Psoas muscle (tissue), 8 donors: ENCODE results near the gene CA11. TPM values are rescaled to one million over a fixed set of nuclear protein-coding genes. Genes with fewer than 3 reads are reported as not detected.

Experiments
- ATAC-seq, 4 donors: fragments of 200-7000 bp; cut with Tn5 transposase; one replicate each; pipeline ENCODE4 v1.9.1; 2020; ENCODE audit warnings: moderate library complexity in 3 of 4, mild to moderate bottlenecking in 2 of 4
- DNase-seq, 2 donors: peaks; one replicate each; pipeline ENCODE4 v3.0.0-alpha.2; 2020
- H3K27ac ChIP-seq: fragments of 200-600 bp; one replicate; pipeline ENCODE4 v1.8.0; 2022
- H3K27me3 ChIP-seq, 3 donors: fragments of 200-600 bp in 1 of 3; one replicate each; pipeline versions ENCODE4 v1.6.1 to v1.8.0; 2013 to 2022; ENCODE audit warnings: low read length in 2 of 3, mild to moderate bottlenecking in 2 of 3, moderate library complexity in 1 of 3; ENCODE audit not compliant: insufficient read depth in 3 of 3
- H3K36me3 ChIP-seq, 2 donors: fragments of 200-600 bp in 1 of 2; one replicate each; pipeline versions ENCODE4 v1.6.1 to v1.8.0; 2013 to 2022; ENCODE audit warnings: low read depth in 1 of 2, mild to moderate bottlenecking in 1 of 2, moderate library complexity in 1 of 2; ENCODE audit not compliant: insufficient read depth in 1 of 2
- H3K4me1 ChIP-seq: fragments of 200-600 bp; one replicate; pipeline ENCODE4 v1.8.0; 2022
- H3K4me3 ChIP-seq: fragments of 200-600 bp; one replicate; pipeline ENCODE4 v1.8.0; 2022; ENCODE audit warnings: mild to moderate bottlenecking
- H3K9me3 ChIP-seq: fragments of 200-600 bp; one replicate; pipeline ENCODE4 v1.8.0; 2022
- CTCF ChIP-seq: fragments of 200-600 bp; IDR thresholded peaks from one replicate; pipeline ENCODE4 v1.8.0; 2022; ENCODE audit warnings: antibody characterized with exemption
- WGBS, 3 donors: extraction: QIAGEN DNeasy Blood & Tissue Kit; methylation state at CpG; one replicate each; pipeline versions ENCODE4 v1.1.6 to v1.1.7; 2013; 5-methylcytosine and 5-hydroxymethylcytosine counted together
- intact Hi-C, 2 donors: fragments of 100-400 bp; cut with DNase I; formaldehyde crosslinking; loops; one replicate each; pipeline versions ENCODE4 v1.11.0 to v1.14.2; 2022
- polyA plus RNA-seq, 3 donors: library from polyadenylated mRNA; stranded (reverse); fragments of 200-250 nt; gene quantifications; one replicate each; pipeline ENCODE4 v1.2.3, GENCODE V29; 2013
- total RNA-seq, 4 donors: library from RNA; stranded (reverse); fragmentation: NEBNext Ultra II Directional in 2 of 4; extraction: Animal tissue kit (Norgen Biotek cat#: 25700) in 2 of 4; gene quantifications; one replicate each; pipeline versions ENCODE4 v1.2.1 to v1.2.4, GENCODE V29; 2021 to 2023
- donor health status: healthy with polysubstance abuse.
- donor health status: DM: no; HTN: no; CAD: no; lungs with moderate emphysema.
- donor health status: Bipolar disorder and iron deficiency.
- donor health status: healthy.
- donor health status: DM: yes; HTN: yes; CAD: no.
- donor health status: DM: no; HTN: no; CAD: no.
- donor health status: DM: no; HTN: no; CAD: no.
- donor health status: DM: yes; HTN: yes; CAD: no.

The CA11 gene
- total and polyA plus RNA-seq, 7 donors = 2.3 to 10.6 (median 8.6) TPM

- Histone ChIP-seq H3K4me1 (peaks cover 23% of the 10 kb centered on the region), H3K27ac (no peak overlapping the region), H3K4me3 (no peak overlapping the region), H3K36me3 (no peaks in the 10 kb centered on the region), H3K9me3 (no peaks in the 10 kb centered on the region), H3K27me3 (no peaks in the 10 kb centered on the region)
- ATAC-seq = no peak
- intact Hi-C loops = no loop called here
- no peak for TF ChIP-seq CTCF
- no peak for DNase-seq
- WGBS, 3 donors = 89 to 91% (median 90%) methylated on average over 5 of the region's 5 CpGs
These were observed 3.1 kb downstream of the CA11 start for GRCh38 chr19:48642862-48643261.

GRCh38 chr19:48641850-48642249, 4.1 kb downstream of the CA11 start:
- no peak for ATAC-seq
- no peaks in the 10 kb centered on the region for H3K9me3 ChIP-seq
- peaks cover 23% of the 10 kb centered on the region for H3K4me1 ChIP-seq
- no peak for TF ChIP-seq CTCF
- 94 to 100% (median 98%) methylated on average over 2 of the region's 2 CpGs for WGBS, 3 donors
- DNase-seq = no peak
- no peak overlapping the region for H3K4me3 ChIP-seq
- H3K27me3 ChIP-seq = no peaks in the 10 kb centered on the region
- H3K36me3 ChIP-seq = no peaks in the 10 kb centered on the region
- intact Hi-C loops = no loop called here
- H3K27ac ChIP-seq = no peak overlapping the region

GRCh38 chr19:48639483-48640375, 6.3 kb downstream of the CA11 start:
- TF ChIP-seq CTCF = no peak
- H3K36me3 ChIP-seq = no peaks in the 10 kb centered on the region
- H3K27me3 ChIP-seq = no peaks in the 10 kb centered on the region
- no peak overlapping the region for H3K4me3 ChIP-seq
- no peaks in the 10 kb centered on the region for H3K9me3 ChIP-seq
- DNase-seq (no peak), ATAC-seq (no peak)
- WGBS, 3 donors = 75 to 77% (median 77%) methylated on average over 32 to 33 of the region's 33 CpGs
- no peak overlapping the region for H3K27ac ChIP-seq
- intact Hi-C loops = loop anchor here (2.0 to 10.0 kb wide), 2 partner anchors 79 to 325 kb away; partner anchors contain the start of genes FTL (in 1 of the 2) and MAMSTR (in 1 of the 2)
- H3K4me1 ChIP-seq = peaks cover 15% of the 10 kb centered on the region

- H3K27me3 ChIP-seq = no peaks in the 10 kb centered on the region
- DNase-seq (peak in 1 of 2 donors; percentile 58), ATAC-seq (no peak)
- TF ChIP-seq CTCF = no peak
- 78 to 84% (median 79%) methylated on average over 16 of the region's 16 CpGs for WGBS, 3 donors
- H3K9me3 ChIP-seq = no peaks in the 10 kb centered on the region
- peak overlapping the region; percentile 87 for H3K4me3 ChIP-seq
- H3K4me1 ChIP-seq = peaks cover 18% of the 10 kb centered on the region
- no peaks in the 10 kb centered on the region for H3K36me3 ChIP-seq
- H3K27ac ChIP-seq = peak overlapping the region; percentile 97
- intact Hi-C loops = loop anchor here (2.0 to 10.0 kb wide), 2 partner anchors 80 to 326 kb away; partner anchors contain the start of genes FTL (in 1 of the 2) and MAMSTR (in 1 of the 2)
These were observed 7.1 kb downstream of the CA11 start for GRCh38 chr19:48638831-48639381.
